ENCODE measurements around the gene CTSC.

The CTSC gene

DNA sequence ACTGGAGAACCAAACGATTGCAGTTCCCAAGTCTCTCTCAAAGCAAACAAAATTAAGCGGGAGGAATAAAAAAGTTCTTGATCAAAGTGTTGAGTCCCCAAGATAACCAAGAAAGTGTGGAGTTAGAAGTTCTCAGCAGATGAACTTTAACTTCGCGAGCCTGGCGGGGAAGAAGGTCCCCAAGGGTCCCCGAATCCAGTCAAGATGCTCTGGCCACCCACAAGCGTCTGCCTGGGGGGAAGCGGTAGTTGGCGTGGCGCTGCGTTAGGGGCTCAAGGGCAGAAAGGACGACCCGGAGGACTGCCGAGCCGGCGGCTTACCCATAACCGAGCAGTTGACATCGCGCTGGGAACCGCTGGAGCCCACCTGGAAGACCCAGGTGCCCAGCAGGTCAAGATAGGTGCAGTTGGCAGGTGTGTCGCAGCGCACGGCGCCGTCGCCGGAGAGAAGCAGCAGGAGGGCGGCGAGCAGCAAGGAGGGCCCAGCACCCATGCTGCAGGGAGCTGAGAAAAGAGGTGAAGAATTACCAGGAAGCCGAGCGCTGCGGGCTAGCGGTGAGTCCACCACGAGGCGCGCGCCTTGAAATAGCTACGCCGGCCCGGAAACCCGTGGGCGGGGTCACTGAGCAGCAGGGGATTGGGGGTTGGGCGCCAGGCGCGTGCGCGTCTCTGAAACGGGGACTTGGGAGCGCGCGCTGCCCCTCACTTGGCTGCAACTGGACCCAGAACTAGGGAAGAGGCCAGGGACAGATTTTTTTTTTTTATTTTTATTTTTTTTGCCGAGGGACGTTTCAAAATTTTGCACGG, at the start of gene CTSC:
TSS of gene CTSC (minus strand) at position 556 of the 806 bp plus-strand sequence. CDS start at position 492, 64 bp downstream.
- DNase-seq (ENCODE audit: insufficient read length, low spot score): peak; percentile 56
- no peak for FAIRE-seq
- peak; percentile 66 for TF ChIP-seq POLR2A (IDR thresholded peaks at IDR 0.05; ENCODE audit: low read depth, low read length)

- no peak for TF ChIP-seq POLR2A (IDR thresholded peaks at IDR 0.05; ENCODE audit: low read depth, low read length)
- no peak for FAIRE-seq
- no peak for DNase-seq (ENCODE audit: insufficient read length, low spot score)
These were observed 47.1 kb upstream of the CTSC start for GRCh38 chr11:88384669-88385005.

GRCh38 chr11:88384004-88384668, 46.6 kb upstream of the CTSC start:
- FAIRE-seq (no peak), DNase-seq (ENCODE audit: insufficient read length, low spot score) (no peak)

DNA sequence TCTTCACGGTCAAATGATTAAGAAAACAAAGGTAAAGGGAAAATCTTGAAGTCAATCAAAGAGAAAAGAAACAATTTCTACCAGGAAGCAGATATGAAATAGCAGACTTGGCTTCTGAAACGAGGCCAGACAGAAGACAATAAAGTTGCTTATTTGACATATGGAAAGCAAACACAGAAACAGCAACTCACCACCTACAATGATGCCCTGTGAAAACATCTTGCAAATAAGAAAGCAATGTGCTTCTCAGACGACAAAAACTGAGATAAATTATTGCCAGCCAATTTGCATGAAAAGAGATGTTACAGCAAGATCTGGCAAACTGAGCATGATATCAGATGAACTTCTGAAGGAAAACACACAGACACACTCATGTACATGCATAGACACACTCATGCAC, 45.9 kb upstream of the CTSC start:
- DNase-seq (ENCODE audit: insufficient read length, low spot score) (no peak), FAIRE-seq (no peak)
- TF ChIP-seq POLR2A (IDR thresholded peaks at IDR 0.05; ENCODE audit: low read depth, low read length): no peak

More at GRCh38 chr11:88384004-88384668, 46.6 kb upstream of the CTSC start:
- no peak for TF ChIP-seq POLR2A (IDR thresholded peaks at IDR 0.05; ENCODE audit: low read depth, low read length)

- no peak for TF ChIP-seq POLR2A (IDR thresholded peaks at IDR 0.05; ENCODE audit: low read depth, low read length)
- FAIRE-seq: no peak
- DNase-seq (ENCODE audit: insufficient read length, low spot score): no peak
These were observed 41.6 kb upstream of the CTSC start for GRCh38 chr11:88379130-88379529.

- TF ChIP-seq POLR2A (IDR thresholded peaks at IDR 0.05; ENCODE audit: low read depth, low read length): no peak
- FAIRE-seq (no peak), DNase-seq (ENCODE audit: insufficient read length, low spot score) (no peak)
These were observed 41.0 kb upstream of the CTSC start for GRCh38 chr11:88378422-88379066.

DNA sequence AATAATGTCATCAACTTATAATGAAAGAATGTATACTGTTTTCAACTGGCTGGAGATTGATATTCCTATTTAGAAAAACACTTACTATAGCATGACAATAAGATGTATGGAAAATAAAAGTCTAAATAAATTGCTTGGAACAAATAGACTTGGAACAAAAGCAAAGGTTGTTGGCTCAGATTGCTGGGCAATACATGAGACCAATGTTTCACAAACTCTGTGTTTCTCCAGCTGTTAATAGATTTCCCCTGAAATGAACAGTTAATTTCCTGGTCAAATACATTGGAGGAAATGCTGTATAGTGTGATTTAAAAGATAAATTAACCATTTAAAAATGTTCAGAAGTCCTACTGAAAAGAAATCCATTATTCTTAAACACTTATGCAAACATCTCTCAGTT, 40.1 kb upstream of the CTSC start:
- no peak for TF ChIP-seq POLR2A (IDR thresholded peaks at IDR 0.05; ENCODE audit: low read depth, low read length)
- FAIRE-seq (no peak), DNase-seq (ENCODE audit: insufficient read length, low spot score) (no peak)

- no peak for FAIRE-seq
- DNase-seq (ENCODE audit: insufficient read length, low spot score): no peak
- TF ChIP-seq POLR2A (IDR thresholded peaks at IDR 0.05; ENCODE audit: low read depth, low read length): no peak
These were observed 39.6 kb upstream of the CTSC start for GRCh38 chr11:88377144-88377543.

- DNase-seq (ENCODE audit: insufficient read length, low spot score) (no peak), FAIRE-seq (no peak)
- TF ChIP-seq POLR2A (IDR thresholded peaks at IDR 0.05; ENCODE audit: low read depth, low read length): no peak
These were observed 38.5 kb upstream of the CTSC start for GRCh38 chr11:88375927-88376470.

- FAIRE-seq: no peak
- no peak for TF ChIP-seq POLR2A (IDR thresholded peaks at IDR 0.05; ENCODE audit: low read depth, low read length)
These were observed 33.2 kb upstream of the CTSC start for GRCh38 chr11:88370782-88371181.

GRCh38 chr11:88367310-88367709, 29.8 kb upstream of the CTSC start:
- no peak for TF ChIP-seq POLR2A (IDR thresholded peaks at IDR 0.05; ENCODE audit: low read depth, low read length)
- no peak for FAIRE-seq
- DNase-seq (ENCODE audit: insufficient read length, low spot score): no peak

More at GRCh38 chr11:88370782-88371181, 33.2 kb upstream of the CTSC start:
- DNase-seq (ENCODE audit: insufficient read length, low spot score): no peak

- no peak for DNase-seq (ENCODE audit: insufficient read length, low spot score)
- TF ChIP-seq POLR2A (IDR thresholded peaks at IDR 0.05; ENCODE audit: low read depth, low read length): no peak
- FAIRE-seq: no peak
These were observed 26.1 kb upstream of the CTSC start for GRCh38 chr11:88363648-88364065.

- FAIRE-seq: no peak
- no peak for DNase-seq (ENCODE audit: insufficient read length, low spot score)
- TF ChIP-seq POLR2A (IDR thresholded peaks at IDR 0.05; ENCODE audit: low read depth, low read length): no peak
These were observed 25.5 kb upstream of the CTSC start for GRCh38 chr11:88363004-88363403.

DNA sequence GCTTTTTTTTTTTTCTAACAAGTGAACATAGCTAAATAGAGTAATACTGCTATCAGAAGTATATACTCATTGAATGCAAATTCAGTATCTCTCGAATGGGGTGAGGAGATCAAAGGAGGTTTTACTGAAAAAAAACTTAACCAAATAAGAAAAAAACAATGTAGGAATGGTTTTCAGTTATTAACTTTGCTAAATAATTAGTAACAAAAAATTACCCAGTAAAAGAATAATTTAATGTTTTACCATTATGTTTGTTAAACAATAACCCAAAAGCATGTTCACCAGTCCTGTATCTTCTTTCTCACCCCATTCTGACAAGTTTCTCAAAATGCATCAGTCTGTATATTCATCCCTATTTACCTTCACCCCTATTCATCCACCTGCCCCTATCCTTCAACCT, 22.6 kb upstream of the CTSC start:
- no peak for TF ChIP-seq POLR2A (IDR thresholded peaks at IDR 0.05; ENCODE audit: low read depth, low read length)
- FAIRE-seq (no peak), DNase-seq (ENCODE audit: insufficient read length, low spot score) (no peak)

Measured in H54 (cell line).